GM18511 (cell line): ENCODE results near the gene TRPC1.
"Not testable (repeated sequence)": the region's sequence is repeated elsewhere in the genome, so short reads cannot be mapped to it uniquely, and the experiment has no call there.

Source experiments
- ATAC-seq: cut with Tn5 transposase; IDR thresholded peaks from one replicate; pipeline ENCODE4 v1.9.1; 2021; ENCODE audit warnings: mild to moderate bottlenecking, moderate library complexity; ENCODE audit not compliant: unreplicated experiment

Gene TRPC1

DNA sequence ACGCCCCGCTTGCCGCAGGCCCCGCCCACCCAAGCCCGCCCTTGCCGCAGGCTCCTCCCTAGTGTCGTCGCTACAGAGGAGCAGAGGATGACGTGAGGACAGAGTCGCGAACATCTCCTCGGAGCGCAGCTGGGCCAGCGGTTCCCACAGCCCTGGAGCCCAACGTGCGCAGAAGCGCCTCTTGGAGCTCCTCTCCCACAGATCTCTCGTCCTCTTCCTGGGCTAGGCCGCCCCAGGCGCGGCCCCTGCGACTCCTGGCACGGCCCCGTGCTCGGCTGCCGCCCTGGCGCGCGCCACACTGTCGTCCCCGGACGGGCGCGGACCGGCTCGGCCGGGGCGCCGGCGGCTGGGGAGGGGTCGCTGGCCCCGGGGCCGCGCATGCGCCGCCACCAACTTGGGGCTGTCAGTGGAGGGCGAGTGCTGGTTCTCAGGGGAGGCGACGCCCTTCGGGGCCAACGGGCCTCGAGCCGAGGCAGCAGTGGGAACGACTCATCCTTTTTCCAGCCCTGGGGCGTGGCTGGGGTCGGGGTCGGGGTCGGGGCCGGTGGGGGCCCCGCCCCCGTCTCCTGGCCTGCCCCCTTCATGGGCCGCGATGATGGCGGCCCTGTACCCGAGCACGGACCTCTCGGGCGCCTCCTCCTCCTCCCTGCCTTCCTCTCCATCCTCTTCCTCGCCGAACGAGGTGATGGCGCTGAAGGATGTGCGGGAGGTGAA lies at the start of gene TRPC1:
Gene TRPC1 (plus strand): TSS at position 67 of the 714 bp plus-strand sequence. CDS start 526 bp downstream, at position 593.
- ATAC-seq: peak; percentile 95

DNA sequence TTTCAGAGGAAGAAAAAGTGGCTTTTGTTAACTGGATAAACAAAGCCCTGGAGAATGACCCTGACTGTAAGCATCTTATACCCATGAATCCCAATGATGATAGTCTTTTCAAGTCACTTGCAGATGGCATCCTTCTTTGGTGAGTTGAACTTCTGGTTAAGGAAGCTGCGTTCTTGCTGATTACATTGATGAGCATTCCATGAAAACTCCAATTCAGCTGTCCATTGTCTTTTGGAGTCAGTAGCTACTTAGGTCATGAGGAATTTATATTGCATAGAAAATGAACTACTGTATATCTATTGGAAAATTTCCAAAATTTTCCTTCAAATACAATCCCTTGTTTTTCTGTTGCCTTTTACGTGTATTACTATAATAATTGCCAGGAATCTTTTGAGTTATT lies 47.7 kb upstream of the TRPC1 start:
- no peak for ATAC-seq

DNA sequence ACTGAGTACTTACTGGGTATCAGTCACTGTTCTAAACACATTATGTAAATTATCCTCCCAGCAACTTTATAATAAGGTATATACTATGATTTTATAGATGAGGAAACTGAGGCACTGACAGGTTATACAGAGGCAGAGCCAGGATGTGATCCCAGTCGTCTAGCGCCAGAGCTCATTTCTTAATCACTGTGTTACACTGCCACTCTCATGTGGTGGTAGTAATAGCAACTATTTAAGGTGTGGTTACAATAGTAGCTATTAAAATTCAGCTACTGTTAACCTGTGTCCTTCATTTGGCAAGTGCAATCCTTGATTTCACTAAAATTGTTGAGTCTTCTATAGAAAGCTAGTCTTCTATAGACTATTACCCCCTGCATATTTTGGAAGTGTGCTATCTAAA lies 43.1 kb upstream of the TRPC1 start:
- no peak for ATAC-seq

DNA sequence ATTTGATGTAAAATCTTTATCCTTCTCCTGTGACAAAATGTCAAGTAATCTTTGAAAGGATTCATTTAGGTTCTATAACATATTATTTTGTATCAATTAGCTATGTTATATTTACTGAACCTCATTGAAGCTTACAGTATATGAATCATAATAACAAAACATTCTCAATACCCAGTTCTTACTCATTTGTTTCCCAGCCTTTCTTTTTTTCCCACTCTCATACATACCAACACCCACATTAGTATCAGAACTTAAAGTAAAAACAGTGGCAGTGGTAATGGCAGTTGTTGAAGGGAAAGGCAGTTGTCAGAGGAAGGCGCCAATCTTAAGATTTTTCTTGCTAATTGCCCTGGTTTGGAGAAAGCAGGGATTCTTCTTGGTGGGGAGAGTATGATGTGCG lies 33.2 kb upstream of the TRPC1 start:
- ATAC-seq: no peak

DNA sequence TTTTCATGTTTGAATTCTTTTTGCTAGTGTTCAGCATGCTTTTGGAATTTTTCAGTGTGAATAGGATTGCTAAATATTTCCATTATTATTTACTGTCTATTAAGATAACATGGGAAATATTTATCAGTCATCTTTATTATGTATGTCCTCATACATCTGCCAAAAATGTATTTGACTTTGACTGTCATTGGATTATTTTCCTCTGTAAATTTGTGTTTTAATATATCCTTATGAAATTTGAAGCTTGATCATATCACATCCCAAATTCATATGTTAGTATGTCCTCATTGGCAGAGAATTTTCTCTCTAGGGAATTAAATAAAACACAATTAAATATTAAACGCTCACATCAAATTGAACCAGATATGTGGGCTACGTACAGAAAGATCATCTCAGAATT lies 32.3 kb upstream of the TRPC1 start:
- ATAC-seq: no peak

- no peak for ATAC-seq
Observed at GRCh38 chr3:142693136-142693853, 30.5 kb upstream of the TRPC1 start.

DNA sequence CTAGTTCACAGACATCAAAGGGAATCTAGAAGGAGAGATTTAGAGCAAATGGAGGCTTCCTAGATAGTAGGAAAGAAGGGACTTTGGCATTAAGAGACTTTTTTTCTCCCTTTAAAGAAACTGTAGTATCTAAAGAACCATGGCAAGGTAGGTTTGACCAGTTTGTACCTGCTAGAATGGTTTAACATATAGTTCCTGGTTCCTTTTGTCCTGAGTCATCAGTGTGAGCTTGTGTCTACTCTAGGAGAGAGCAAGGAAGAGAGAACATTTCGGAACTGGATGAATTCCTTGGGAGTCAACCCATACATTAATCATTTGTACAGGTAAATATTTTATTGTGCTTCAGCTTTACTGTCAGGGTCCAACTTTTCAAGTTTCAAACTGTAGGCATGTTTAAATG lies 29.6 kb upstream of the TRPC1 start:
- no peak for ATAC-seq

GRCh38 chr3:142705198-142705597 lies 18.6 kb upstream of the TRPC1 start:
- ATAC-seq: no peak

DNA sequence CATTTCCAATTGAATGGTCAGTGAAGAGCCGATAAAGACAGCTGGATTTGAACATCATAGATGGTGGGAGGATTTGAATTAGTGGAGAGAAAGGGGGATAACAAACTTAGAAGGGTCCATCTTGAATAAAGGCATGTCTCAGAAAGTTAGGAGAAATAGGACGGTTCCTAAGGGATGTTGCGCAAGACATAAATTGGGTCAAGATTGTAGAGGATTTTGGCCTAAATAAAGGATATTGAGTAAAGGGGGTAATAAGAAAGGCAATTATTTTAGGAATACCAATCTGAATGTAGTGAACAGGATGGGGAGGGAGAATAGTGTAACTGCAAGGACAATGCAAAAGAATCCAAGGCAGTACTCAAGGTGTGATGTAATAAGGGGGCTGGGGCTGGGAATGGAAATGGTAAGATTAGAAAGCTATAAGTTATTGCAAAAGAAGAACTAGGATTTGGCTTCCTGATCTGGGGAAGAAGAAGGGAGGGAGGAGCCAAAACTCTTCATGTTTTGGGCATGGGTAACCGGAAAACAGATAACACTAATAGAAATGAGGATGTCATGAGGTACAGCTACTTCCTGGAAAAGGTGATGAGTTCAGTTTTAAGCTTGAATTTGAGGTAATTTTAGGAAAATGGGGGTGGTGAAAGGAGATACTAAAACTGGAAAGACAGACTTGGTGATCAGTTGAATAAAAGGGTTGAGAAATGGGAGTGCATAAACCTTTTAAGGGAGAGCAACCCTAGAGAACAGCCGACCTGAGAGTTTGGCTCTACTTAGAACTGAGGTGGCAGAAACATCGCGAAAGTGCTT lies 17.3 kb upstream of the TRPC1 start:
- ATAC-seq: no peak

DNA sequence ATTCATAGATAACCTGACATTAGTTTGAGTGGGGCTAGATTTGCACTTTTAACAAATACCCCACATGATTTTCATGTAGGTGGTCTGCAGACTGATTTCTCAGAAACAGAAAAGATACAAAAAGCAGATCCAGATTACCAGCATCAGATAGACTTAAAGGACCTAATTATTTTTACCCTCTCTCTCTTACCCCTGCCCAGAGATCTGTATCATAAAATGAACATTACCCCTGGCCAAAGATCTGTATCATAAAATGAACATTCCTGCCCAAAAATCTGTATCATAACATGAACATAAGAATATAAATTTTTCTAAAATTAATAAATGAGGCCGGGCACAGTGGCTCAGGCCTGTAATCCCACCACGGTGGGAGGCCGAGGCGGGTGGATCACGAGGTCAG lies 14.6 kb upstream of the TRPC1 start:
- no peak for ATAC-seq

GRCh38 chr3:142714882-142715281 lies 9.0 kb upstream of the TRPC1 start:
- not testable (repeated sequence) for ATAC-seq

DNA sequence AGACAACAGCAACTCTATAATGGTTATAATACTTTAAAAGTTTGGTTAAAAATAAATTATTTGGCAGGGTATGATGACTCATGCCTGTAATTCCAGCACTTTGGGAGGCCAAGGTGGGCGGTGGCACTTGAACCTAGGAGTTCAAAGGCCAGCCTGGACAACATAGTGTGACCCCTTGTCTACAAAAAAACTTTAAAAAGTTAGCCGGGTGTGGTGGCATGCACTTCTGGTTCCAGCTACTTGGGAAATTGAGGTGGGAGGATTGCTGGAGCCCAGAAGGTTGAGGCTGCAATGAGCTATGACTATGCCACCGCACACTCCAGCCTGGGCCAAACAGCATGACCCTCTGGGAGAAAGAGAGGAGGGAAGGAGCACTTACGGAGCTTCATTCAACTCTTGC lies 7.7 kb upstream of the TRPC1 start:
- no peak for ATAC-seq

DNA sequence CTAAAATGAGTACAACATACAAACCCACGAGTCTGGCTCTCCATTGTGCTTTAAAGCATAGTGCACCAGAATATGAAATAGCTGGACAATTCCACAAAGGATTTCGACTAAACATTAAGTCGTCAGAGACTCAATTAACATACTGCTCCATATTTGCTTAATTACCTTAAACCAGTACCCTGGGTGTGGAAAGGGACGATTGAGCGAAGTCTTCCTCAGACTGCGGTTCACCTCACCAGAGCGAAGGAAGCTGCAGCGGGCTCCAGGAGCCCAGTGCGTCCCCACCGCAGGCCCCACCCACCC lies 218 bp upstream of the TRPC1 start:
- peak; percentile 28 for ATAC-seq

DNA sequence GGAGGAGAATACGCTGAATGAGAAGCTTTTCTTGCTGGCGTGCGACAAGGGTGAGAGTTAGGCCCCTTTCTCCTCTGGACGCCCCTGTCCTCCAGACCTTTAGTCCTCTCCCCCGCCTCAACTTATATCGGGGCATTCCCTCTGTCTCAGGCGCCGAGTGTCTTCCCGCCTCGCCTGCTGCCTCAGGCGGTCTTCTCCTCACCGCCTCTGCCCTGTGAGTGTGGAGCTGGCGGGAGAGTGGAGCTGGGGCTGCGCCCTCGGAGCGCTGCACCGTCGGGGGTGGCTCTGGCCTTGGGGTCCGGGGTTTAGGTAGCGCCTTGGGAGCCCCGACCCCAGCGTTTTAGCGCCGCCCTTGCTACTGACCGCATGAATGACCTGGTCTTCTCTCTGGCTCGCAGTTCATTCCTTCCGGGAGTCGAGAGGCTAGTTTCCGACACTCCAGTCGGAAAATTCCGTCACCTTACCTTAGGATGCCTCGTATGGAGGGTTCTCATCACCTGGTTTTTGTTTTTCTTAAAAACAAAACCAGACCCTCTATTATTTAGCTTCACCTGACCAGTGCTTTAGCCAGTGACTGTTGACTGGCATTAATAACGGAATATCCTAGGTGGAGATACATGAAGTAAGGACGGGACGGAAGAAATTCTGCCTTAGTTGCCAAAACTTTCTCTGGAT lies 985 bp downstream of the TRPC1 start:
- peak; percentile 25 for ATAC-seq

- no peak for ATAC-seq
Observed at GRCh38 chr3:142725357-142725739, 1.5 kb downstream of the TRPC1 start.

DNA sequence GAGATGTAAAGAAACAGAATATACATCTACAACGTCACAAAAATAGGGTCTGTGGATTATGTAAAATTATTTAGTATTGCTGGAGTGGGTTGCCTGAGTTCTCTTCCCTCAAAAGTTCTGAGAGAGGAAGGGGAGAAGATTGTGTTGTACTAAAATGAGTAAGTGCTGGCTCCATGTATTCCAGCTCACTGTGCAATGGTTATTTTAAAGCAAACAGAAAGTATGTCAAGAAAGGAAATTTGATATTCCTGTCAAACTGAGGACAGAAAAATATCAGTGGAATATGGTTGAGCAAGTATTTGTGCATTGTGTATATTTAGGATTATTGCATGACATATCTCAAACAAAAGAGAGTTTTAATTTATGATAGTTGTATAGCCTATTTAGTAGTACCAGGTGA lies 2.2 kb downstream of the TRPC1 start:
- ATAC-seq: no peak

DNA sequence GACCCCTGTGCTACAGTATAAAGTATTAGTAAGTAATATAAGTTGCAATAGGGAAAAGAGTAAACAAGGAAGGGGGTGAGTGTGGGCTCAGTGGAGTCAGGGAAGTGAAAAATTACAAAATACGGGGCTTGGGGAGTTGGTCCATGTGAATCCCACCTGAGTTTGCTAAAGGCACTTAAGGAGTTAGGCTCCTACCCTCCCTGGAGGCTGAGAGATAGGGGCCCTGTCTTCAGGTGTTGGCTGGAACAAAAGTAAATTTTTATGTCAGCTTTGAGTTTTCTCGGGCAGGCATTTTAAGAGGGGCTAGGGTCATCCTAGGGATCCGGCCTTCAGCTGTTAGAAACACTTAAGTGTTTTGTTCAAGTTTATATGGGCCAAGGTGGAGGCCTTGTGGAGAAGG lies 8.2 kb downstream of the TRPC1 start:
- no peak for ATAC-seq

DNA sequence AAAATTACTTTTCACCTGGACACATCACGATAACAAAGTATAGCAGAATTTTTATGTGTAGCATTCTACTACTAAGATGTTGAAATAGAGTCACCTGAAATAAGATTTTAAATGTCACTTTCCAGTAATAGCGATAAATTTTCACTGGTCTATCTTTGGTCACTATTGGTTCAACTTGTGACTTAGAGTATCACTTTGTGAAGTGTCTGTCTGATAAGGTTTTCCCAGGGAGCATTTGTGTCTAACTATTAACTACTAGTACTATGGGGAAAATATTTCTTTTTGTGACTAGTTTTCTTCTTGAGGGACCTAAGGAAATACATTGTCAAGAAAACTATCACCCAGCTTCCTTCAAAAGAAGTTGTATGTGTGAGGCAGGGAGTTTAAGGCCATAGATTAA lies 11.0 kb downstream of the TRPC1 start:
- ATAC-seq: no peak

GRCh38 chr3:142735462-142735861 lies 11.6 kb downstream of the TRPC1 start:
- no peak for ATAC-seq

DNA sequence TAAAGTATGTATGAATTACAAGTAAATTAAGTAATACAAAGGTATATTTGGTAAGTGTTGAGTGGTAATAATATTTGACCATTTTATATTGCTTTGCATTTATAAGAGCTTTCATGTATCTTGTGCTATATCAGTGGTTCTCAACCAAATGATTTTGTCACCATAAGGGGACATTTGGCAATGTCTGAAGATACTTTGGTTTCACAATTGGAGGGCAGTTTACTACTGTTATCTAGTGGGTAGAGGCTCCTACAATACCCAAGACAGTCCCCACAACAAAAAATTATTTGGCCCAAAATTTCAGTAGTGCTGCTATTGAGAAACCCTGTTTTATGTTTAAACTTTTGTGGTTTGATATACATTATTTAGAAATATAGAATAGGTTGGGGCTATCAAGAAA lies 14.6 kb downstream of the TRPC1 start:
- ATAC-seq: no peak

DNA sequence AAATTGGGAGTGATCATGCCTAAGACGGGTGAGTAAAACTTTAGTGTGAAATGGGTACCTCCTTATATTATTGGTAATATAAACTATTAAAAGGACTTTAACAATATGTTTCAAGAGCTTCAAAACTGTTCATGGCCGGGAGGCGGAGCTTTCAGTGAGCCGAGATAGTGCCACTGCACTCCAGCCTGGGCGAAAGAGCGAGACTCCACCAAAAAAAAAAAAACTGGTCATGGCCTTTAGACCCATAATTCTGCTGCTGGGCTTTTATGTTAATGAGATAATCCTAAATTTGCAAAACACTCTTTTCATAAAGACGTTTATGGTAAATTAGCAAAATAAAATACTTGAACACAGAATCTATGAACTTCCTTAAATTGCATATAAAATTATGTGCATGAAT lies 22.8 kb downstream of the TRPC1 start:
- ATAC-seq: no peak
